ENCODE data around the gene ZSWIM1.

ZSWIM1 gene

GRCh38 chr20:45880988-45881788 lies at the start of gene ZSWIM1:
ZSWIM1 (plus strand) TSS chr20:45881227; CDS start chr20:45882593, 1,366 bp downstream.
- DNase-seq (ENCODE audit: low read depth in 3 of 3), result peak; percentile 96 to 98 (median 97)

- DNase-seq (ENCODE audit: low read depth in 3 of 3), result no peak
Measured at GRCh38 chr20:45832619-45833018, 48.4 kb upstream of the ZSWIM1 start.

GRCh38 chr20:45833030-45833882 lies 47.8 kb upstream of the ZSWIM1 start, which contains the start of gene SNX21:
SNX21 (plus strand) TSS chr20:45833799; CDS start chr20:45833920, 121 bp downstream.
- DNase-seq (ENCODE audit: low read depth in 3 of 3), result no peak

- DNase-seq (ENCODE audit: low read depth in 3 of 3), result no peak
Measured at GRCh38 chr20:45833883-45834796, 46.9 kb upstream of the ZSWIM1 start.

- no peak for DNase-seq (ENCODE audit: low read depth in 3 of 3)
Measured at GRCh38 chr20:45834797-45835161, 46.2 kb upstream of the ZSWIM1 start.

- no peak for DNase-seq (ENCODE audit: low read depth in 3 of 3)
Measured at GRCh38 chr20:45835329-45835765, 45.7 kb upstream of the ZSWIM1 start.

- DNase-seq (ENCODE audit: low read depth in 3 of 3), result no peak
Measured at GRCh38 chr20:45835825-45836224, 45.2 kb upstream of the ZSWIM1 start.

- no peak for DNase-seq (ENCODE audit: low read depth in 3 of 3)
Measured at GRCh38 chr20:45836841-45837240, 44.2 kb upstream of the ZSWIM1 start.

GRCh38 chr20:45840700-45841198 lies 40.3 kb upstream of the ZSWIM1 start:
- DNase-seq (ENCODE audit: low read depth in 3 of 3), result no peak

GRCh38 chr20:45841407-45842129 lies 39.5 kb upstream of the ZSWIM1 start:
- DNase-seq (ENCODE audit: low read depth in 3 of 3), result no peak

GRCh38 chr20:45842169-45842812 lies 38.7 kb upstream of the ZSWIM1 start:
- DNase-seq (ENCODE audit: low read depth in 3 of 3), result no peak

- no peak for DNase-seq (ENCODE audit: low read depth in 3 of 3)
Measured at GRCh38 chr20:45843506-45843905, 37.5 kb upstream of the ZSWIM1 start.

GRCh38 chr20:45845452-45845851 lies 35.6 kb upstream of the ZSWIM1 start:
- DNase-seq (ENCODE audit: low read depth in 3 of 3), result no peak

GRCh38 chr20:45848421-45848820 lies 32.6 kb upstream of the ZSWIM1 start:
- no peak for DNase-seq (ENCODE audit: low read depth in 3 of 3)

- no peak for DNase-seq (ENCODE audit: low read depth in 3 of 3)
Measured at GRCh38 chr20:45848969-45849582, 32.0 kb upstream of the ZSWIM1 start.

GRCh38 chr20:45850238-45850637 lies 30.8 kb upstream of the ZSWIM1 start:
- DNase-seq (ENCODE audit: low read depth in 3 of 3), result no peak

GRCh38 chr20:45850926-45851325 lies 30.1 kb upstream of the ZSWIM1 start:
- DNase-seq (ENCODE audit: low read depth in 3 of 3), result no peak

- DNase-seq (ENCODE audit: low read depth in 3 of 3), result no peak
Measured at GRCh38 chr20:45851501-45851900, 29.5 kb upstream of the ZSWIM1 start.

- DNase-seq (ENCODE audit: low read depth in 3 of 3), result no peak
Measured at GRCh38 chr20:45852326-45852725, 28.7 kb upstream of the ZSWIM1 start.

- no peak for DNase-seq (ENCODE audit: low read depth in 3 of 3)
Measured at GRCh38 chr20:45853484-45853883, 27.5 kb upstream of the ZSWIM1 start.
